K562 (cell line): Measurements from ENCODE around the gene RND1. TPM values are rescaled to one million over a fixed set of nuclear protein-coding genes. Genes with fewer than 3 reads are reported as not detected.

Source experiments
- BHLHE40 ChIP-seq: IDR thresholded peaks from 2 replicates; pipeline ENCODE4 v1.6.1; 2011; ENCODE audit warnings: low read length, improper control_type of control experiment
- CEBPG ChIP-seq, 3 experiments: fragments of 200-800 bp in 1 of 3; sonication (Bioruptor generic) in 1 of 3; sonication (generic) in 1 of 3; formaldehyde crosslinking in 1 of 3; IDR thresholded peaks in 2 of 3; conservative IDR thresholded peaks in 1 of 3; 2 replicates each; pipeline versions ENCODE4 v1.6.1 to v1.8.0; 2016 to 2022; ENCODE audit warnings: missing compliant biosample characterization in 2 of 3, missing genetic modification characterization in 2 of 3, mild to moderate bottlenecking in 1 of 3, missing genetic modification reagents in 1 of 3
- CHD7 ChIP-seq: fragments of 200-600 bp; sonication (generic); IDR thresholded peaks from one replicate; pipeline ENCODE4 v1.6.1; 2012; ENCODE audit warnings: mild to moderate bottlenecking, low read depth, low read length, inconsistent platforms
- HDAC1 ChIP-seq, 2 experiments: fragments of 450-650 bp; IDR thresholded peaks; 2 replicates each; pipeline ENCODE4 v1.6.1; 2016 to 2017; ENCODE audit warnings: inconsistent platforms in 1 of 2, mild to moderate bottlenecking in 1 of 2, moderate library complexity in 1 of 2
- HDAC6 ChIP-seq: IDR thresholded peaks from 2 replicates; pipeline ENCODE4 v1.6.1; 2012; ENCODE audit warnings: low read depth, mild to moderate bottlenecking, control low read depth, inconsistent platforms, low read length, moderate library complexity
- MEF2D ChIP-seq: conservative IDR thresholded peaks from 2 replicates; pipeline ENCODE4 v1.6.1; 2016; ENCODE audit warnings: low read depth, missing genetic modification characterization, missing compliant biosample characterization
- OTX1 ChIP-seq: fragments of 450-650 bp; formaldehyde crosslinking; IDR thresholded peaks from 2 replicates; pipeline ENCODE4 v1.4.0; 2022; ENCODE audit warnings: mild to moderate bottlenecking
- PPARD ChIP-seq: fragments of 250-450 bp; sonication (Bioruptor Pico); IDR thresholded peaks from 2 replicates; pipeline ENCODE4 v1.8.0; 2022; ENCODE audit warnings: inconsistent platforms, mild to moderate bottlenecking, moderate library complexity
- RBFOX2 ChIP-seq: fragments of 200-400 bp; formaldehyde crosslinking; IDR thresholded peaks from 2 replicates; pipeline ENCODE4 v1.6.1; 2017; ENCODE audit warnings: low read depth, mild to moderate bottlenecking, low read length, moderate library complexity
- RCOR1 ChIP-seq, 2 experiments: IDR thresholded peaks; 2 replicates each; pipeline ENCODE4 v1.6.1; 2012; ENCODE audit warnings: low read depth in 2 of 2, low read length in 2 of 2, borderline replicate concordance in 1 of 2, improper control_type of control experiment in 1 of 2
- SAFB ChIP-seq: fragments of 200-400 bp; formaldehyde crosslinking; IDR thresholded peaks from 2 replicates; pipeline ENCODE4 v1.6.1; 2017; ENCODE audit warnings: low read depth, low read length, borderline replicate concordance
- SNIP1 ChIP-seq: fragments of 450-650 bp; IDR thresholded peaks from 2 replicates; pipeline ENCODE4 v1.7.1; 2017; ENCODE audit warnings: low read depth, mild to moderate bottlenecking
- TRIM24 ChIP-seq, 2 experiments: fragments of 450-650 bp; IDR thresholded peaks; 2 replicates each; pipeline ENCODE4 v1.6.1; 2016
- ZNF121 ChIP-seq: sonication (generic); formaldehyde crosslinking; conservative IDR thresholded peaks from 2 replicates; pipeline ENCODE4 v1.8.0; 2022; ENCODE audit warnings: missing genetic modification reagents
- polyA plus RNA-seq, 8 experiments: library from polyadenylated mRNA; depleted of rRNA in 4 of 8; stranded (reverse) in 5 of 8; unstranded in 3 of 8; fragments of >200 nt; fragmentation: Nextera tagmentation in 2 of 8; fragmentation: Illumina TruSeq in 1 of 8; extraction: Ambion mirVana in 2 of 8; extraction: Trizol in 1 of 8; gene quantifications; 2 replicates each; pipeline versions ENCODE4 v1.2.1 to v1.2.3, GENCODE V29; 2011 to 2014; ENCODE audit warnings: inconsistent platforms in 1 of 8, missing spikeins in 1 of 8
- total RNA-seq, 7 experiments: library from RNA; depleted of rRNA in 6 of 7; stranded (reverse); fragments of >200 nt in 6 of 7; fragmentation: Illumina TruSeq in 2 of 7; extraction: Trizol in 2 of 7; gene quantifications; 2 replicates each; pipeline versions ENCODE4 v1.2.1 to v1.2.3, GENCODE V29; 2011 to 2021; ENCODE audit warnings: low replicate concordance in 1 of 7

RND1 gene
- total and polyA plus RNA-seq, 9 of the 15 experiments (the other 6 are each of a cell fraction or from before 2014, with no cell fraction given): 0.18 to 0.78 (median 0.58) TPM; not detected in 2

- TF ChIP-seq MEF2D (tag) (no peak), CEBPG (CRISPR knock-in tag; IDR thresholded peaks at IDR 0.05) (no peak), CEBPG (tag; conservative IDR thresholded peaks at IDR 0.05 in 1 of 2, IDR thresholded peaks at IDR 0.05 in 1 of 2) (no peak), PPARD (CRISPR knock-in tag) (no peak), CHD7 (no peak), RBFOX2 (peak; percentile 42), TRIM24 (IDR thresholded peaks at IDR 0.05) (peak in 1 of 2 experiments; percentile 29; a peak in 1 of 4 replicates), HDAC1 (IDR thresholded peaks at IDR 0.05) (peak in 1 of 2 experiments; percentile 82; a peak in 2 of 4 replicates), BHLHE40 (peak; percentile 58), ZNF121 (CRISPR knock-in tag) (no peak), SNIP1 (no peak), HDAC6 (no peak), RCOR1 (IDR thresholded peaks at IDR 0.05; ENCODE audit: borderline replicate concordance in 1 of 2, low read depth in 2 of 2, low read length in 2 of 2) (peak in 1 of 2 experiments; percentile 50; a peak in 1 of 4 replicates), SAFB (no peak), OTX1 (CRISPR knock-in tag) (peak; percentile 89; the same call in 1 of the 2 replicates)
These were observed 50.3 kb downstream of the RND1 start (continued) for GRCh38 chr12:48815126-48816110.
